B cell (primary cell): Measurements from ENCODE around the gene CHST3. TPM values are rescaled to one million over a fixed set of nuclear protein-coding genes. Genes with fewer than 3 reads are reported as not detected.

Experiments used
- ATAC-seq: fragments of 200-7000 bp; cut with Tn5 transposase; one replicate; pipeline ENCODE4 v1.10.0; 2021; ENCODE audit warnings: low read depth, mild to moderate bottlenecking, moderate number of reproducible peaks, moderate library complexity
- CTCF ChIA-PET: fragments of 350-600 bp; sonication (Branson Sonifier 250); formaldehyde crosslinking; loops from one replicate; lab custom pipeline; 2021; ENCODE audit warnings: antibody characterized with exemption, inconsistent platforms; lab: Charles Lee
- POLR2A ChIA-PET: fragments of 350-600 bp; sonication (Branson Sonifier 250); formaldehyde crosslinking; loops from one replicate; lab custom pipeline; 2021; ENCODE audit warnings: antibody characterized with exemption; lab: Charles Lee
- DNase-seq: peaks from one replicate; pipeline ENCODE4 v3.0.0; 2013
- H2AFZ ChIP-seq: 2 replicates; pipeline ENCODE4 v1.6.1; 2012; ENCODE audit warnings: mild to moderate bottlenecking, low read depth, low read length; ENCODE audit not compliant: insufficient read depth, poor library complexity, severe bottlenecking
- H3K27ac ChIP-seq, 2 donors: 1 replicate in 1 of 2; 2 replicates in 1 of 2; pipeline ENCODE4 v1.5.1; 2012 to 2013; ENCODE audit warnings: low read length in 2 of 2, mild to moderate bottlenecking in 2 of 2, moderate library complexity in 1 of 2
- H3K27me3 ChIP-seq, 4 experiments: fragments of 200-600 bp in 1 of 4; sonication (generic) in 1 of 4; replicated peaks in 1 of 4; 1 replicate in 2 of 4; 2 replicates in 2 of 4; pipeline versions ENCODE4 v1.6.1 to v1.7.0; 2013 to 2016; ENCODE audit warnings: low read length in 3 of 4, mild to moderate bottlenecking in 2 of 4, mixed read lengths in 1 of 4, moderate library complexity in 1 of 4; ENCODE audit not compliant: insufficient read depth in 4 of 4, control insufficient read depth in 3 of 4; ENCODE audit errors: control extremely low read depth in 1 of 4
- H3K36me3 ChIP-seq, 2 experiments: replicated peaks in 1 of 2; 1 replicate in 1 of 2; 2 replicates in 1 of 2; pipeline versions ENCODE4 v1.6.1 to v1.7.1; 2013; ENCODE audit warnings: low read length in 1 of 2; ENCODE audit not compliant: insufficient read depth in 2 of 2, control insufficient read depth in 1 of 2; ENCODE audit errors: control extremely low read depth in 1 of 2, extremely low read depth in 1 of 2
- H3K4me1 ChIP-seq, 2 donors: fragments of 200-600 bp in 1 of 2; sonication (generic) in 1 of 2; 1 replicate in 1 of 2; 2 replicates in 1 of 2; pipeline versions ENCODE4 v1.5.1 to v1.6.1; 2013 to 2017; ENCODE audit warnings: low read length in 2 of 2; ENCODE audit not compliant: control insufficient read depth in 2 of 2, insufficient read depth in 2 of 2
- H3K4me2 ChIP-seq: replicated peaks from 2 replicates; pipeline ENCODE3; 2012; ENCODE audit warnings: mild to moderate bottlenecking, low read depth, low read length; ENCODE audit not compliant: poor library complexity, severe bottlenecking
- H3K4me3 ChIP-seq, 5 experiments: fragments of 200-600 bp in 1 of 5; sonication (generic) in 1 of 5; 1 replicate in 3 of 5; 2 replicates in 2 of 5; pipeline versions ENCODE4 v1.5.1 to v1.7.0; 2011 to 2016; ENCODE audit warnings: low read length in 4 of 5, mild to moderate bottlenecking in 4 of 5, low read depth in 2 of 5, control low read depth in 1 of 5, moderate library complexity in 1 of 5; ENCODE audit not compliant: insufficient read depth in 1 of 5; ENCODE audit errors: control extremely low read depth in 1 of 5, extremely low read depth in 1 of 5
- H3K79me2 ChIP-seq: fragments of 200-600 bp; sonication (generic); one replicate; pipeline ENCODE4 v1.6.0; 2016; ENCODE audit warnings: low read length; ENCODE audit not compliant: control insufficient read depth, insufficient read depth
- H3K9ac ChIP-seq: fragments of 200-600 bp; sonication (generic); 2 replicates; pipeline ENCODE4 v1.6.1; 2017; ENCODE audit warnings: mild to moderate bottlenecking, low read length, moderate library complexity
- H3K9me3 ChIP-seq, 3 donors: one replicate each; pipeline versions ENCODE4 v1.6.1 to v1.7.1; 2013; ENCODE audit warnings: low read length in 2 of 3; ENCODE audit not compliant: control insufficient read depth in 2 of 3, insufficient read depth in 1 of 3; ENCODE audit errors: control extremely low read depth in 1 of 3
- H4K20me1 ChIP-seq: 2 replicates; pipeline ENCODE4 v1.6.0; 2012; ENCODE audit warnings: mild to moderate bottlenecking, low read length; ENCODE audit not compliant: insufficient read depth, control insufficient read depth, poor library complexity, severe bottlenecking
- H3K27ac Mint-ChIP-seq: one replicate; pipeline ENCODE4 v1.8.0; 2021; ENCODE audit warnings: mixed read lengths
- H3K27me3 Mint-ChIP-seq: one replicate; pipeline ENCODE4 v1.8.0; 2021; ENCODE audit warnings: mixed read lengths
- H3K4me1 Mint-ChIP-seq: one replicate; pipeline ENCODE4 v1.8.0; 2021; ENCODE audit warnings: mixed read lengths
- H3K4me3 Mint-ChIP-seq: one replicate; pipeline ENCODE4 v1.8.0; 2021; ENCODE audit warnings: mixed read lengths
- H3K9me3 Mint-ChIP-seq: one replicate; pipeline ENCODE4 v1.8.0; 2022; ENCODE audit warnings: mixed read lengths; ENCODE audit not compliant: insufficient read depth
- EZH2 ChIP-seq: IDR thresholded peaks from 2 replicates; pipeline ENCODE4 v1.6.1; 2012; ENCODE audit warnings: borderline replicate concordance, low read depth, mild to moderate bottlenecking, moderate library complexity, low read length; ENCODE audit not compliant: insufficient read depth, poor library complexity, severe bottlenecking
- WGBS: methylation state at CpG from one replicate; pipeline ENCODE4 v1.1.5; 2013; ENCODE audit warnings: missing lambda C conversion rate; ENCODE audit not compliant: insufficient coverage; 5-methylcytosine and 5-hydroxymethylcytosine counted together
- intact Hi-C: fragments of 100-400 bp; cut with micrococcal nuclease; formaldehyde crosslinking; loops from one replicate; pipeline ENCODE4 v1.10.0; 2022
- polyA plus RNA-seq: library from polyadenylated mRNA; depleted of rRNA; stranded (reverse); fragments of >200 nt; gene quantifications from 2 replicates; pipeline ENCODE4 v1.2.3, GENCODE V29; 2012
- total RNA-seq, 2 donors: library from RNA; stranded (reverse); fragments of 120-200 nt in 1 of 2; gene quantifications; 1 replicate in 1 of 2; 2 replicates in 1 of 2; pipeline versions ENCODE4 v1.2.3 to v1.2.4, GENCODE V29; 2013 to 2022
- TF ChIP-seq, protein P1 (sequence below): fragments of 200-600 bp; IDR thresholded peaks from one replicate; pipeline ENCODE4 v1.8.0; 2022; ENCODE audit warnings: antibody characterized with exemption, mild to moderate bottlenecking

CHST3 gene
- total and polyA plus RNA-seq, 2 donors (not counting 1 experiment from before 2014, with no cell fraction given) = 0.01 TPM; not detected in 1

DNA sequence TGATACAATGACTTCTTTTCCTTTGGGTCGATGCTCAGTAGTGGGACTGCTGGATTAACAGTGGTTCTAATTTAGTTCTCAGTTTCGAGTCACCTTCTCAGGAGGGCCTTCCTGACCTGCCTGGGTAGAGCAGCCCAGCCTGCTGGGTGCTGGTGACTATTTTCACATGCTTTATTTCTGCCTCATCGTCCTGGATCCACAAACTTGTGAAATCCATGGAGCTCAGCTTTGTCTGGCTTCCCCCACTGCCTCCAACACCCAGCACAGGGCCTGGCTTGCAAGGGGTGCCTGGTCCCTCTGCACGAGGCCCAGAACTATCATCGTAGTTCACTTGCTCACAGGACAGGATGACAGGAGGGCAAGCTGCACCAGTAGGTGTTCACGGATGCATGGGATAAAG, 77.3 kb downstream of the CHST3 start:
- Histone ChIP-seq H3K4me3 (no peak overlapping the region), H3K27ac (no peak overlapping the region), H3K9me3 (peaks cover 0 to 2% (median 0%) of the 10 kb centered on the region in 3 donors), H4K20me1 (no peaks in the 10 kb centered on the region), H3K4me2 (no peak overlapping the region), H3K4me1 (no peaks in the 10 kb centered on the region), H3K36me3 (no peaks in the 10 kb centered on the region), H3K9ac (no peak overlapping the region), H3K79me2 (no peaks in the 10 kb centered on the region), H2AFZ (no peak overlapping the region), H3K27me3 (no peaks in the 10 kb centered on the region)
- intact Hi-C loops = no loop called here
- Mint-ChIP-seq H3K27me3 (no peaks in the 10 kb centered on the region), H3K4me3 (no peak overlapping the region), H3K27ac (no peak overlapping the region), H3K4me1 (no peaks in the 10 kb centered on the region), H3K9me3 (no peaks in the 10 kb centered on the region)
- CTCF ChIA-PET = no interaction called here
- 90% methylated on average over 6 of the region's 6 CpGs for WGBS
- POLR2A ChIA-PET = no interaction called here
- no peak for DNase-seq
- no peak for TF ChIP-seq EZH2
- no peak for ATAC-seq

DNA sequence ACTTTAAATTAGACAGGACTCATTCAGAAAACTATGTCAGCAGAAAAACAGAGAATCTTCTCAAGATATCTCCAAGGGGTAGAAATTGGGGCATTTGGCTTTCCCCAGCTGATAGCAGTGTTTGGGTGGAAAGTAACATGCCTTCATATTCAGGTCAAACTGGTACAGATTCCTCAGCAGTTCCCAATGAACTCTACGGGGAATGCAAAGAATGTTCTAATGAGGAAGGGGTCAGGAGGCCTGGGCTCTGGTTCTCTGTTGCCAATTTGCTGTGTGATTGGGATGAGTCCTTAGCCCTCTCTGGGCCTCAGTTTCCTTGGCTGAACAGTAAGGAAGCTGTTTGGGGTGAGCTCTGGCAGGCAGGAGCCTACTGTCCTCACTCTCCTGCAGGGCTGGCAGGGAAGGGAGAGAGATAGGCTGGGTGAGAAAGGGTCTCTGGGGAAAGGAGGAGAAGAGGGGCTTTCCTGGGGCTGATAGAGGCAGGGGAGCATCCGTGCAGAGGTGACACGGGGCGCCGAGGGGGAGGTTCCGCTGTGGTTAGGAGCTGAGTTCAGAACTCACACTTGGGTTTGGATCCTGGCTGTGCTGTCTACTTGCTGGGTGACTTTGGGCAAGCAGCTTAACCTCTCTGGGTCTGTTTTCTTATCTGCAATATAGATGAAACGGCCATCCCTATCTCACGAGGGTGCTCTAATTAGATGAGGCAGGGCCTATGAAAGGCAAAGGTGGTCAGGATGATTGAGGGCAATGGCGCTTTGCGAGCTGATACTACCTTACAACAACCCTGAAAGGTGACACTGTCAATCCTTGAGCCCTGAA, 79.0 kb downstream of the CHST3 start:
- no peaks in the 10 kb centered on the region for H3K9me3 Mint-ChIP-seq
- Histone ChIP-seq H3K27ac (no peak overlapping the region), H4K20me1 (no peaks in the 10 kb centered on the region), H2AFZ (no peak overlapping the region), H3K36me3 (no peaks in the 10 kb centered on the region), H3K4me3 (no peak overlapping the region), H3K79me2 (no peaks in the 10 kb centered on the region), H3K9ac (no peak overlapping the region), H3K4me2 (no peak overlapping the region), H3K9me3 (peaks cover 0 to 2% (median 0%) of the 10 kb centered on the region in 3 donors), H3K27me3 (no peaks in the 10 kb centered on the region), H3K4me1 (no peaks in the 10 kb centered on the region)
- POLR2A ChIA-PET = no interaction called here
- no peak for DNase-seq
- 90% methylated on average over 8 of the region's 10 CpGs for WGBS
- intact Hi-C loops = no loop called here
- H3K4me1 Mint-ChIP-seq = no peaks in the 10 kb centered on the region
- no peak overlapping the region for H3K4me3 Mint-ChIP-seq
- no peak overlapping the region for H3K27ac Mint-ChIP-seq
- CTCF ChIA-PET = interaction anchor here (1.0 kb wide), 1 partner anchor 294 kb away, joined by 4 read pairs; no protein-coding TSS in a partner anchor
- TF ChIP-seq, protein P1, sequence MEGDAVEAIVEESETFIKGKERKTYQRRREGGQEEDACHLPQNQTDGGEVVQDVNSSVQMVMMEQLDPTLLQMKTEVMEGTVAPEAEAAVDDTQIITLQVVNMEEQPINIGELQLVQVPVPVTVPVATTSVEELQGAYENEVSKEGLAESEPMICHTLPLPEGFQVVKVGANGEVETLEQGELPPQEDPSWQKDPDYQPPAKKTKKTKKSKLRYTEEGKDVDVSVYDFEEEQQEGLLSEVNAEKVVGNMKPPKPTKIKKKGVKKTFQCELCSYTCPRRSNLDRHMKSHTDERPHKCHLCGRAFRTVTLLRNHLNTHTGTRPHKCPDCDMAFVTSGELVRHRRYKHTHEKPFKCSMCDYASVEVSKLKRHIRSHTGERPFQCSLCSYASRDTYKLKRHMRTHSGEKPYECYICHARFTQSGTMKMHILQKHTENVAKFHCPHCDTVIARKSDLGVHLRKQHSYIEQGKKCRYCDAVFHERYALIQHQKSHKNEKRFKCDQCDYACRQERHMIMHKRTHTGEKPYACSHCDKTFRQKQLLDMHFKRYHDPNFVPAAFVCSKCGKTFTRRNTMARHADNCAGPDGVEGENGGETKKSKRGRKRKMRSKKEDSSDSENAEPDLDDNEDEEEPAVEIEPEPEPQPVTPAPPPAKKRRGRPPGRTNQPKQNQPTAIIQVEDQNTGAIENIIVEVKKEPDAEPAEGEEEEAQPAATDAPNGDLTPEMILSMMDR = no peak
- no peak for TF ChIP-seq EZH2
- H3K27me3 Mint-ChIP-seq = no peaks in the 10 kb centered on the region
- no peak for ATAC-seq
